Measurements from ENCODE around the gene GTF2H4. TPM values are rescaled to one million over a fixed set of nuclear protein-coding genes. Genes with fewer than 3 reads are reported as not detected.
"Not testable (repeated sequence)": the region's sequence is repeated elsewhere in the genome, so short reads cannot be mapped to it uniquely, and the experiment has no call there.

GTF2H4 gene
- total RNA-seq, 1 experiment from 2014 or later: 43.6 TPM

GRCh38 chr6:30870546-30870945, 37.5 kb upstream of the GTF2H4 start:
- H3K9me3 ChIP-seq: peaks cover 36% of the 10 kb centered on the region
- no TSS peak for BruUV-seq (replicated peaks)
- no peaks in the 10 kb centered on the region for H3K36me3 ChIP-seq (ENCODE audit: control insufficient read depth, insufficient read depth, low read length)
- Mint-ChIP-seq H3K4me1 (ENCODE audit: low read depth, unreplicated experiment) (no peaks in the 10 kb centered on the region), H3K36me3 (ENCODE audit: insufficient read depth, unreplicated experiment) (peaks cover 5% of the 10 kb centered on the region), H3K27ac (ENCODE audit: unreplicated experiment) (no peak overlapping the region), H3K4me3 (ENCODE audit: unreplicated experiment) (no peak overlapping the region), H3K9me3 (ENCODE audit: unreplicated experiment) (peaks cover 47% of the 10 kb centered on the region), H3K27me3 (ENCODE audit: insufficient read depth, unreplicated experiment) (no peaks in the 10 kb centered on the region)
- no peak overlapping the region for H3K4me3 ChIP-seq (ENCODE audit: low read depth, low read length)
- H3K4me1 ChIP-seq: no peaks in the 10 kb centered on the region
- ChIA-PET POLR2A (no interaction called here), CTCF (no interaction called here)
- H3K27me3 ChIP-seq (replicated peaks; ENCODE audit: control insufficient read depth, insufficient read depth, low read length): no peaks in the 10 kb centered on the region
- no peak for DNase-seq
- TF ChIP-seq, protein P1, sequence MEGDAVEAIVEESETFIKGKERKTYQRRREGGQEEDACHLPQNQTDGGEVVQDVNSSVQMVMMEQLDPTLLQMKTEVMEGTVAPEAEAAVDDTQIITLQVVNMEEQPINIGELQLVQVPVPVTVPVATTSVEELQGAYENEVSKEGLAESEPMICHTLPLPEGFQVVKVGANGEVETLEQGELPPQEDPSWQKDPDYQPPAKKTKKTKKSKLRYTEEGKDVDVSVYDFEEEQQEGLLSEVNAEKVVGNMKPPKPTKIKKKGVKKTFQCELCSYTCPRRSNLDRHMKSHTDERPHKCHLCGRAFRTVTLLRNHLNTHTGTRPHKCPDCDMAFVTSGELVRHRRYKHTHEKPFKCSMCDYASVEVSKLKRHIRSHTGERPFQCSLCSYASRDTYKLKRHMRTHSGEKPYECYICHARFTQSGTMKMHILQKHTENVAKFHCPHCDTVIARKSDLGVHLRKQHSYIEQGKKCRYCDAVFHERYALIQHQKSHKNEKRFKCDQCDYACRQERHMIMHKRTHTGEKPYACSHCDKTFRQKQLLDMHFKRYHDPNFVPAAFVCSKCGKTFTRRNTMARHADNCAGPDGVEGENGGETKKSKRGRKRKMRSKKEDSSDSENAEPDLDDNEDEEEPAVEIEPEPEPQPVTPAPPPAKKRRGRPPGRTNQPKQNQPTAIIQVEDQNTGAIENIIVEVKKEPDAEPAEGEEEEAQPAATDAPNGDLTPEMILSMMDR (IDR thresholded peaks at IDR 0.05; ENCODE audit: insufficient read depth in 1 of 2, low read depth in 1 of 2, low read length in 1 of 2, severe bottlenecking in 1 of 2, unreplicated experiment in 1 of 2): no peak
- intact Hi-C loops (cut with micrococcal nuclease; ENCODE audit: unreplicated experiment): no loop called here

DNA sequence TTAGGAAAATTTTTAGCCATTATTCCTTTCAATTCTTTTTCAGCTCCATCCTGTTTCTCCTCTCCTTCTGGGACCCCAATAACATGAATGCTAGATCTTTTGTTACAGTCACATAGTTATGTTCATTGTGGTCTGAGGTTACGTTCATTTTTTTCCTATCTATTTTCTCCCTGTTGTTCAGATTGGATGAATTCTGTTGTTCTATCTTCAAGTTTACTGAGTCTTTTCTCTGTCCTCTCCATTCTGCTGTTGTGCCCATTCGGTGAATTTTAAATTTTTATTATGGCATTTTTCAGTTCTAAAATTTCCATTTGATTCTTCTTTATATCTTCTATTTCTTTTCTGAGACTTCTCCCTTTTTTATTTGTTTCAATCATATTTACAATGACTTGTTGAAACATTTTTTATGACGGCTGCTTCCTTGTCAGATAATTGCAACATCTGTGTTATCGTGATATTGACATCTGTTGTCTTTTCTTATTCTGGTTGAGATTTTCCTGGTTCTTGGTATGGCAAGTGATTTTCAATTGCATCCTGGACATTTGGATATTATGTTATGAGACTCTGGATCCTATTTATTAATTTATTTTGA, 36.3 kb upstream of the GTF2H4 start:
- TF ChIP-seq, protein P1 (IDR thresholded peaks at IDR 0.05; ENCODE audit: insufficient read depth in 1 of 2, low read depth in 1 of 2, low read length in 1 of 2, severe bottlenecking in 1 of 2, unreplicated experiment in 1 of 2): no peak
- Mint-ChIP-seq H3K27ac (ENCODE audit: unreplicated experiment) (no peak overlapping the region), H3K36me3 (ENCODE audit: insufficient read depth, unreplicated experiment) (peaks cover 5% of the 10 kb centered on the region), H3K27me3 (ENCODE audit: insufficient read depth, unreplicated experiment) (no peaks in the 10 kb centered on the region), H3K4me1 (ENCODE audit: low read depth, unreplicated experiment) (no peaks in the 10 kb centered on the region), H3K4me3 (ENCODE audit: unreplicated experiment) (no peak overlapping the region), H3K9me3 (ENCODE audit: unreplicated experiment) (peaks cover 47% of the 10 kb centered on the region)
- CTCF ChIA-PET: no interaction called here
- POLR2A ChIA-PET: no interaction called here
- Histone ChIP-seq H3K36me3 (ENCODE audit: control insufficient read depth, insufficient read depth, low read length) (no peaks in the 10 kb centered on the region), H3K27me3 (replicated peaks; ENCODE audit: control insufficient read depth, insufficient read depth, low read length) (no peaks in the 10 kb centered on the region), H3K4me3 (ENCODE audit: low read depth, low read length) (no peak overlapping the region), H3K4me1 (no peaks in the 10 kb centered on the region), H3K9me3 (peaks cover 36% of the 10 kb centered on the region)
- DNase-seq: no peak
- no TSS peak for BruUV-seq (replicated peaks)
- intact Hi-C loops (cut with micrococcal nuclease; ENCODE audit: unreplicated experiment): no loop called here

DNA sequence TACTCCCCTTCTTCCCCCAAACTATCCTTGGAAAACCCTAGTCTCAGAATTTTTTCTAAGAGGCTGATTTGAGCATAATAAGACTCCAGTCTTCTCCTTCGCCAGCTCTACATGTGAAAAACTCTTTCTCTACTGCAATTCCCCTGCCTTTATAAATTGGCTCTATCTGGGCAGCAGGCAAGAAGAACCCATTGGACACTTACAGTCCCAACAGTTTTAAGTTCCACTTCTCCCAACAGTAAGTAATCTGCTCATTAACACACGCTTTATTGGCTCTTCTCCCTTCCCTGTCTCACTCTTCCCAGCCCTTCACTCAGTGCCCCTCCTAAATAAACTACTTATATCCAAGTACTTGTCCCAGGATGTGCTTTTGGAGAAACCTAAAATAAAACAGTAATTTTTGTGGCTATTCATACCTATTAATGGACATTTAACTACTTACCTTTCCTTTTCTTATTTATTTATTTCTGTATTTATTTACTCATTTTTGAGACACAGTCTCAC, 34.8 kb upstream of the GTF2H4 start:
- CTCF ChIA-PET: no interaction called here
- no peak overlapping the region for H3K27ac Mint-ChIP-seq (ENCODE audit: unreplicated experiment)
- no peak for DNase-seq
- TF ChIP-seq, protein P1 (IDR thresholded peaks at IDR 0.05; ENCODE audit: insufficient read depth in 1 of 2, low read depth in 1 of 2, low read length in 1 of 2, severe bottlenecking in 1 of 2, unreplicated experiment in 1 of 2): no peak
- no peaks in the 10 kb centered on the region; the same call in 1 of the 2 replicates for H3K4me1 ChIP-seq
- H3K36me3 ChIP-seq (ENCODE audit: control insufficient read depth, insufficient read depth, low read length): no peaks in the 10 kb centered on the region
- H3K4me3 ChIP-seq (ENCODE audit: low read depth, low read length): no peak overlapping the region
- H3K27me3 ChIP-seq (replicated peaks; ENCODE audit: control insufficient read depth, insufficient read depth, low read length): no peaks in the 10 kb centered on the region
- H3K4me1 Mint-ChIP-seq (ENCODE audit: low read depth, unreplicated experiment): no peaks in the 10 kb centered on the region
- H3K9me3 ChIP-seq: peaks cover 36% of the 10 kb centered on the region
- no TSS peak for BruUV-seq (replicated peaks)
- POLR2A ChIA-PET: no interaction called here
- no peaks in the 10 kb centered on the region for H3K27me3 Mint-ChIP-seq (ENCODE audit: insufficient read depth, unreplicated experiment)
- no peak overlapping the region for H3K4me3 Mint-ChIP-seq (ENCODE audit: unreplicated experiment)
- peaks cover 47% of the 10 kb centered on the region for H3K9me3 Mint-ChIP-seq (ENCODE audit: unreplicated experiment)
- peaks cover 5% of the 10 kb centered on the region for H3K36me3 Mint-ChIP-seq (ENCODE audit: insufficient read depth, unreplicated experiment)
- intact Hi-C loops (cut with micrococcal nuclease; ENCODE audit: unreplicated experiment): no loop called here

GRCh38 chr6:30873795-30874194, 34.2 kb upstream of the GTF2H4 start:
- peaks cover 43% of the 10 kb centered on the region for H3K9me3 Mint-ChIP-seq (ENCODE audit: unreplicated experiment)

More at GRCh38 chr6:30873795-30874194, 34.2 kb upstream of the GTF2H4 start:
- H3K4me1 Mint-ChIP-seq (ENCODE audit: low read depth, unreplicated experiment); CTCF ChIA-PET; H3K4me3 Mint-ChIP-seq (ENCODE audit: unreplicated experiment); intact Hi-C loops (cut with micrococcal nuclease; ENCODE audit: unreplicated experiment); H3K4me3 ChIP-seq (ENCODE audit: low read depth, low read length); H3K4me1 ChIP-seq; H3K27me3 Mint-ChIP-seq (ENCODE audit: insufficient read depth, unreplicated experiment); H3K36me3 ChIP-seq (ENCODE audit: control insufficient read depth, insufficient read depth, low read length); BruUV-seq (replicated peaks); POLR2A ChIA-PET; H3K27ac Mint-ChIP-seq (ENCODE audit: unreplicated experiment); DNase-seq; H3K27me3 ChIP-seq (replicated peaks; ENCODE audit: control insufficient read depth, insufficient read depth, low read length); H3K36me3 Mint-ChIP-seq (ENCODE audit: insufficient read depth, unreplicated experiment): not testable (repeated sequence)
- peaks cover 31% of the 10 kb centered on the region for H3K9me3 ChIP-seq

All from Caco-2 (cell line).